GM20431 (cell line): Measurements from ENCODE around the gene TRIM32.
"Not testable (repeated sequence)": the region's sequence is repeated elsewhere in the genome, so short reads cannot be mapped to it uniquely, and the experiment has no call there.

ENCODE experiments used
- in situ Hi-C: fragments of 300-500 bp; cut with MseI, MboI; formaldehyde crosslinking; loops from one replicate; pipeline ENCODE4 v1.15.0; 2020; ENCODE audit warnings: low sequenced_read_pairs; ENCODE audit not compliant: unreplicated experiment

The TRIM32 gene

GRCh38 chr9:116673375-116673774 lies 13.7 kb upstream of the TRIM32 start:
- in situ Hi-C loops: loop anchor here (25.0 kb wide), 1 partner anchor 1086 kb away; no protein-coding TSS in a partner anchor

- in situ Hi-C loops: loop anchor here (25.0 kb wide), 1 partner anchor 1087 kb away; no protein-coding TSS in a partner anchor
Measured at GRCh38 chr9:116674210-116674980, 12.7 kb upstream of the TRIM32 start.

GRCh38 chr9:116683535-116683934 lies 3.6 kb upstream of the TRIM32 start:
- in situ Hi-C loops: no loop called here

GRCh38 chr9:116685166-116685565 lies 1.9 kb upstream of the TRIM32 start:
- in situ Hi-C loops: no loop called here

GRCh38 chr9:116686135-116686534 lies 970 bp upstream of the TRIM32 start:
- in situ Hi-C loops: no loop called here

GRCh38 chr9:116686693-116687073 lies 422 bp upstream of the TRIM32 start:
- in situ Hi-C loops: no loop called here

- in situ Hi-C loops: no loop called here
Measured at GRCh38 chr9:116687754-116688135, 640 bp downstream of the TRIM32 start.

GRCh38 chr9:116688806-116689485 lies 1.8 kb downstream of the TRIM32 start:
- in situ Hi-C loops: no loop called here

GRCh38 chr9:116689486-116690032 lies 2.5 kb downstream of the TRIM32 start:
- in situ Hi-C loops: no loop called here

- in situ Hi-C loops: not testable (repeated sequence)
Measured at GRCh38 chr9:116690805-116691204, 3.7 kb downstream of the TRIM32 start.

GRCh38 chr9:116691607-116692006 lies 4.5 kb downstream of the TRIM32 start:
- in situ Hi-C loops: no loop called here

GRCh38 chr9:116692616-116693015 lies 5.5 kb downstream of the TRIM32 start:
- in situ Hi-C loops: no loop called here

- in situ Hi-C loops: no loop called here
Measured at GRCh38 chr9:116693233-116693731, 6.2 kb downstream of the TRIM32 start.

- in situ Hi-C loops: no loop called here
Measured at GRCh38 chr9:116694785-116695291, 7.7 kb downstream of the TRIM32 start.

GRCh38 chr9:116695438-116695837 lies 8.3 kb downstream of the TRIM32 start:
- in situ Hi-C loops: no loop called here

GRCh38 chr9:116697362-116697761 lies 10.3 kb downstream of the TRIM32 start:
- in situ Hi-C loops: no loop called here

GRCh38 chr9:116697887-116698286 lies 10.8 kb downstream of the TRIM32 start:
- in situ Hi-C loops: no loop called here

GRCh38 chr9:116700279-116700678 lies 13.2 kb downstream of the TRIM32 start:
- in situ Hi-C loops: no loop called here

- in situ Hi-C loops: no loop called here
Measured at GRCh38 chr9:116700882-116701865, 14.1 kb downstream of the TRIM32 start.
